ENCODE results near the gene FAM237B.

FAM237B gene

GRCh38 chr7:90290244-90291113 lies 30.6 kb downstream of the FAM237B start:
- no peak for DNase-seq (ENCODE audit: low read depth)

GRCh38 chr7:90288154-90288553 lies 33.0 kb downstream of the FAM237B start:
- no peak for DNase-seq (ENCODE audit: low read depth)

GRCh38 chr7:90276033-90276728 lies 44.9 kb downstream of the FAM237B start:
- DNase-seq (ENCODE audit: low read depth), result no peak

DNA sequence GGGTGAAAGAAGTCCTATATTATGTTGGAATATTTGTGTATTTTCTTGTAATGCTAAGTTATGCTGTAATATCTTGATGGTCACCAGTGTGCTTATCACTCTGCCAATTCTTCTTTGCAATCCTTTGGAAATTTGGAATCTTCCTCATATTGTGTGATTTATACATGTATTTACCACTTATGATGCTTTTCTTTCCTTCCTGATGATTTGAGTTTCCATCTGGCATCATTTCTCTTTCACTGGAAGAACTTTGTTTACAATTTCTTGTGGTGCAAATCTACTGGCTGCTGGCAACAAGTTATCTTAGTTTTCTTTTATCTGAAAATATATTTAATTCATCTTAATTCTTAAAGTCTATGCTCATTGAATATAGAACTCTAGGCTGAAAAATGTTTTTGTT lies 46.9 kb downstream of the FAM237B start:
- DNase-seq (ENCODE audit: low read depth), result no peak

GRCh38 chr7:90272242-90272641 lies 48.9 kb downstream of the FAM237B start:
- DNase-seq (ENCODE audit: low read depth), result no peak

DNA sequence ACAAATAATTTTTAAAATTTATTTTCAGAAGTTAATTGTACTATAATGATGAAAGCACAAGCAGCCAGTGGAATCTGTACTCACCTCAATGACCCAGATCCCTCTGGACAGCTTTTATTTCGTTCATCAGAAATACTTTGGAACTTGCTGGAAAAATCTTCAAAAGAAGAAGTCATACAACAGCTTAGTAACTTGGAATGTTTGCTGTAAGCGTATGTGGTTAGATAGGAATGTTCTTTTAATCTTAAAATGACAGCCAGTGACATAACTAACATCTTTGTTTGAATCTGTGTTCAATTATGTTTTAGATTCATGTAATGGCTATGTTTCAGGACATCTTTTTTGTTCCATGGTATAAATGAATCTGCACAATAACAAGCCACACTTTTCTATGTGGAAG lies 49.4 kb downstream of the FAM237B start:
- peak; percentile 50 for DNase-seq (ENCODE audit: low read depth)

- no peak for DNase-seq (ENCODE audit: low read depth)
These were observed 50.5 kb downstream of the FAM237B start for GRCh38 chr7:90270431-90271178.

GRCh38 chr7:90269163-90269562 lies 51.9 kb downstream of the FAM237B start:
- DNase-seq (ENCODE audit: low read depth), result no peak

DNA sequence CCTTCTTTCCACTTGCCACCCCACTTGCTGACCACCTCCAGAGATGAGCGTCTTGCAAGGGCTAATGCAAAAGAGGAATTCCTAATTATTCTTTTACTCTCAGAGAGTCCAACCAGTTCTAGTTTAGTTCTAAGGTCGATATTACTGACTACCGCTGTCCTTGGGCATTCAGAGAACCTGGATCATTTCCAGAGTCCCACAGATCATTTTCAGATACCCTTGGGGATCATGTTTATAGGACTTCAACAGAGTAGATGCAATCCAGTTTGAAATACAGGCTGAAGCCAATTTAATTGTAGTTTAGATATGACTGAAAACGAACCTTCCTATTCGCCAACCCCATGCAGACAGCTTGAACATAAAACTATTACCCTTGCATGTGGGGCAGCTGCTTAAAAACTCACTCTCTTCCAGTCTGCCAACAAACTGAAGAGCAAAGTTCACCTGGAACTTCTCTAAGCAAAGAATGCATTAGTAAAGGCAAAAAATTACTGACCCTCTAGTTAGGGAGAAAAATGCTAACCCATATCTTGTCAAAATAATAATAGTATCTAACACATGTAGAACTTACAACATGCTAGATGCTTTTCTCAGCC lies 53.7 kb downstream of the FAM237B start:
- DNase-seq (ENCODE audit: low read depth), result no peak

DNA sequence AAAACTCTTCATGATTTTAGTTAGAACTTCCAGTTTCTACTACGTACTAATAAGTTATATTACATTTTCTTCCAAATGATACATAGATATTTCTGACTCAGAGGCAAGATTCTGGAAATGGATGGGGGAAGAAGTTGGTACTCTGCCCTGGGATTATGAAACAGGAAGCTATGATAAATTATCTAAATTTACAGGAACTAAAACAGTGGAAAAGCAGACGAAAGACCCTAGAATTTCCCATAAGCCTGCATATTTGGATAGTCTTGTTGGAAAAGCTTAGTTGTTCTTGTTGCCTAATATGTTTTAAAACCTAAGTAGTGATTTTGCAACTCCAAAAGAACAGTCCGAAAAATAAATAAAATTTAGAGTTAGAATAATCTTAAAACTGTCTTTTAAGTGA lies 54.3 kb downstream of the FAM237B start:
- DNase-seq (ENCODE audit: low read depth), result peak; percentile 72
